Stimulated activated CD8-positive, alpha-beta memory T cell treated with anti-CD3 and anti-CD28 coated beads, Interleukin-7, amount 100 ng/mL, for 48 hours (primary cell): ENCODE data around the gene ISLR2.

Experiments used
- DNase-seq, 2 donors: peaks; one replicate each; pipeline ENCODE4 v3.0.0-alpha.2; 2020; ENCODE audit warnings: low read depth in 1 of 2; ENCODE audit errors: extremely low read depth in 1 of 2

The ISLR2 gene

DNA sequence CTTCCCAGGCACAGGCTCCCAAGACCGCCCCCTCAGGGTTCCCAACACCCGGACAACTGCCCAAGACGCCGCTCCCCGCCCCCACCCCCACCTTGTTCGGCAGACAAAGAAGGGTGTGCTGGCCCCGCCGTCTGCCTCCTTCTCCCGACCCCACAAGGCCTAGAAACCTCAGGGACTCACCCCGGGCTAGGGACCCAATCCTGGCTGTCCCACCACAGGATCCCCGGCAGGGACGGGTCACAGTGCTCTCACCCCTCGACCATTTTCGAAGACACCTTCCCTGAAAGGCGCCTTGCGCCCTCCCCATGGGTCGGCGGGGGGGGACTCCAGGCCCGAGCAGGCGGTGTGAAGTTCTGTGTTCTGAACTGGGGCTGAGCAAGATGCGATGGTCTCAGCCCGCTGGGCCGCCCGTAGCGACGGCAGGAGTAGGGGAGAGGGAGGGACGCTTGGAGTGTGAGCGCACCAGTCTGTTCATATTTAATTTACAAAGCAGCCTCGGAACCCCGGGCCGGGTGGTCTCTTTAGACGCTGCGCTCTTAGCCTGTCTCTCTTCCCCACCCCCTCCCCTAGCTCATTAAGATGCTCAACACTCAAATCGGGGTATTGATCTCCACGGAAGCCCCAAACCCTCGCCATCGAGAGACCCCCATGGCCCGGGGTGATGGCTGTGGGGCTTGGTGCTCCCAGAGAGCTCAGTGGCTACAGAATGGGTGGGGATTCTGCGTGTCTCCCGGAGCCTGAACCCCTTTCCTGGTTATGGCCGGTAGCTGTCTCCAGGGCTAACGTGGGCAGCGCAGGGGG lies 1.4 kb upstream of the ISLR2 start:
- DNase-seq: no peak

DNA sequence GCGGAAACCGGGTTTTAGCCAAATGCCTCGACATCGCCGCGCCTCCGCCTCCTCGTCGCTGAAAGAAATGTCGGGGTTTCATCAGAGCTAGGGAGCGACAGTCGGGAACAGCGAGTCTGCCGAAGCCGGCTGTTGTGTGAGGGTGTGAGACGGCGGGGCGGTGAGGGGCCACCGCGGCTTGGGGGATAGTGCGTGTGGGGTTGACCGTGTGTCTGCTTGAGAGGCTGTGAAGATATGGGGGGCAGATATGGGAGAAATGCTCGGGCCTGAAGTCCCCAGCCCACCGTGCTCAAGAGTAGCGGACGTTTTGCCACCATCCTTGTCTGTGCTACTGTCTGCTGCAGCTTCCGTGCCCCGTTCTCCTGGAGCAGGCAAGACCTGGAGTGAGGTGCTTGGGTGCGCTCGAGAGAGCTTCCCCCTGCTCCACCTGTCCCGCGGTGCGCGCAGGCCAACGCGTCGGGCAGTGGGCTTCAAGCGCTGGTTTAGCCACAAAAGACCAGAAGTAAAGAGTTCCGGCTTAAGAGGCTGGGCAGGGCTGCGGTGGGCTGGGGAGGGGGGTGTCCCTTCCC lies 716 bp upstream of the ISLR2 start:
- DNase-seq: no peak

DNA sequence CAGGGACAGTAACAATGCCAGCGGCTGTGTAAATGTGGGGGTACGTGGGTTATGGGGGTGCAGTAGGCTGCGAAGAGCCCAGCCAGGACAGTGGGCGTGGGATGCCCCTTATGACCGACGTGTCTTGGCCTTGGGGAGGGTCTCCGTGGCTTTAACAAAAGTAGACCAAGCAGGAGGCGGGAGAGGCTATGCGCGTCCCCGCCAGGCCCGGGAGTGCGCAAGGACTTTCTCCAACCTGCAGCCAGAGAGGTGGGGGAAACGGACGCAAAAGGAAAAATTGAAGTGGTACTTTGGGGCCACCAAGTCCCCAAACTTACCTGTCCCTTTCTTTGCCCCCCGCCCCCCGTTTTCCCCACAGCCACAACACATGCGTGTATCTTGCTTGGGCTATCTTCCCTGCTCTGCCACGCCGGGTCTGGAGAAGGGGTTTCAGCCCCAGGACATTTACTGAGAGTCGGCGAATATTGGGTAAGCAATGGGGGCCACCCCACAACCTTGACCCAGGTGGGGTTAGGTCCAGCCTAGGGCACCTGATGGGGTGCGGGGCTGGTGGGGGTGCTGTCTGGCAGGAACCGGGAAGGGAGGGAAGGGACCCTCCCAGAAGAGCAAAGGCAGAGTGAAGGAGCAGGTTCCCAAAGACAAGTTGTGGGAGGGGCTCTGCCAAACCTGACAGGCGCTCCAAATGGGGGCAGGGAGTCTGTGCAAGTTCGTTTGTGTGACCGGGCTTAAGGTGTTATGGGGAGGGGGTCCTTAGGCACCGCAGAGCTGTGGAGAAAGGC lies 652 bp downstream of the ISLR2 start:
- no peak for DNase-seq

DNA sequence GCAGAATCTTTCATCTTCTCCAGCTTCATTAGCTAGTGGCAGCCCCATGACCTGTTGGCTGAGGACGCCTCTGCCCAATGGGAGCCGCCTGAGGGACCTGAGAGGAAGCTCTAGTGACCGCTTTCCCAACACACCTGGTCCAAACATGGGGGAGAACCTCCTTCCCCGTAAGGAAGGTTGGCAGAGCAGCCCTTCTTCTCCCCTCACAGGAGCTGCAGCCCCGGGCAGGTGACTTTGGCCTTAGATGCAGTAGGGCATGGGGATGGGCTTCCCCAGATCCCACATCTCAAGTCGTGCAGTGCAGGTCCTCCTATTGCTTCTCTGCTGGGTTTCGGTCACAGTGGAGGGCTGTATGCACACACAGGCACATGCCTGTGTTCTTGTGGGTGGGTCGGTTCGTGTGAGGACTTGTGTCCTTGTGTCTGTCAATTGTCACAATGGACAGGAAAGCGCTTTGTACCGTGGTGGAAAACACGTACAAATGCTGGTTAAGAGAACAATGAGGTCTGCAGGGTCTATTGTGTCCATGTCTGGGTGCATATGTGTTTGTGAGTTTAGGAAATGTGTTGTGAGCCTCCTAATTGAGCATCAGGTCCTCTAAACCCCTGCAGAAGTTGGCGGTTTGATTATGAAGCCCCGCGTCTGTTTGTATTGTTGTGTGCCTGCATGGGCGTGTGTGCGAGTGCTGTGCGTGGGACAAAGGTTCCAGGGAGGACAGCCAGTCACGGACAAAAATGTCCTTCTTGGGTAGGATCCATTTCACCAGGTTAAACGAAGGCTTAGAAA lies 1.4 kb downstream of the ISLR2 start:
- DNase-seq: no peak

DNA sequence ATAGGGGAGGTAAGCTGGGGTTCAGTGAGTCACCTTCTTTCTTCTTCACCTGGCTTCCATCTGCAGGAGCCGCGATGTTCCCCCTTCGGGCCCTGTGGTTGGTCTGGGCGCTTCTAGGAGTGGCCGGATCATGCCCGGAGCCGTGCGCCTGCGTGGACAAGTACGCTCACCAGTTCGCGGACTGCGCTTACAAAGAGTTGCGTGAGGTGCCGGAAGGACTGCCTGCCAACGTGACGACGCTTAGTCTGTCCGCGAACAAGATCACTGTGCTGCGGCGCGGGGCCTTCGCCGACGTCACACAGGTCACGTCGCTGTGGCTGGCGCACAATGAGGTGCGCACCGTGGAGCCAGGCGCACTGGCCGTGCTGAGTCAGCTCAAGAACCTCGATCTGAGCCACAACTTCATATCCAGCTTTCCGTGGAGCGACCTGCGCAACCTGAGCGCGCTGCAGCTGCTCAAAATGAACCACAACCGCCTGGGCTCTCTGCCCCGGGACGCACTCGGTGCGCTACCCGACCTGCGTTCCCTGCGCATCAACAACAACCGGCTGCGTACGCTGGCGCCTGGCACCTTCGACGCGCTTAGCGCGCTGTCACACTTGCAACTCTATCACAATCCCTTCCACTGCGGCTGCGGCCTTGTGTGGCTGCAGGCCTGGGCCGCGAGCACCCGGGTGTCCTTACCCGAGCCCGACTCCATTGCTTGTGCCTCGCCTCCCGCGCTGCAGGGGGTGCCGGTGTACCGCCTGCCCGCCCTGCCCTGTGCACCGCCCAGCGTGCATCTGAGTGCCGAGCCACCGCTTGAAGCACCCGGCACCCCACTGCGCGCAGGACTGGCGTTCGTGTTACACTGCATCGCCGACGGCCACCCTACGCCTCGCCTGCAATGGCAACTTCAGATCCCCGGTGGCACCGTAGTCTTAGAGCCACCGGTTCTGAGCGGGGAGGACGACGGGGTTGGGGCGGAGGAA lies 2.6 kb downstream of the ISLR2 start:
- no peak for DNase-seq

DNA sequence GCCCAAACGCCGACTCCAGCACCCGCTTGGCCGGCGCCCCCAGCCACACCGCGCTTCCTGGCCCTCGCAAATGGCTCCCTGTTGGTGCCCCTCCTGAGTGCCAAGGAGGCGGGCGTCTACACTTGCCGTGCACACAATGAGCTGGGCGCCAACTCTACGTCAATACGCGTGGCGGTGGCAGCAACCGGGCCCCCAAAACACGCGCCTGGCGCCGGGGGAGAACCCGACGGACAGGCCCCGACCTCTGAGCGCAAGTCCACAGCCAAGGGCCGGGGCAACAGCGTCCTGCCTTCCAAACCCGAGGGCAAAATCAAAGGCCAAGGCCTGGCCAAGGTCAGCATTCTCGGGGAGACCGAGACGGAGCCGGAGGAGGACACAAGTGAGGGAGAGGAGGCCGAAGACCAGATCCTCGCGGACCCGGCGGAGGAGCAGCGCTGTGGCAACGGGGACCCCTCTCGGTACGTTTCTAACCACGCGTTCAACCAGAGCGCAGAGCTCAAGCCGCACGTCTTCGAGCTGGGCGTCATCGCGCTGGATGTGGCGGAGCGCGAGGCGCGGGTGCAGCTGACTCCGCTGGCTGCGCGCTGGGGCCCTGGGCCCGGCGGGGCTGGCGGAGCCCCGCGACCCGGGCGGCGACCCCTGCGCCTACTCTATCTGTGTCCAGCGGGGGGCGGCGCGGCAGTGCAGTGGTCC lies 3.5 kb downstream of the ISLR2 start:
- no peak for DNase-seq

DNA sequence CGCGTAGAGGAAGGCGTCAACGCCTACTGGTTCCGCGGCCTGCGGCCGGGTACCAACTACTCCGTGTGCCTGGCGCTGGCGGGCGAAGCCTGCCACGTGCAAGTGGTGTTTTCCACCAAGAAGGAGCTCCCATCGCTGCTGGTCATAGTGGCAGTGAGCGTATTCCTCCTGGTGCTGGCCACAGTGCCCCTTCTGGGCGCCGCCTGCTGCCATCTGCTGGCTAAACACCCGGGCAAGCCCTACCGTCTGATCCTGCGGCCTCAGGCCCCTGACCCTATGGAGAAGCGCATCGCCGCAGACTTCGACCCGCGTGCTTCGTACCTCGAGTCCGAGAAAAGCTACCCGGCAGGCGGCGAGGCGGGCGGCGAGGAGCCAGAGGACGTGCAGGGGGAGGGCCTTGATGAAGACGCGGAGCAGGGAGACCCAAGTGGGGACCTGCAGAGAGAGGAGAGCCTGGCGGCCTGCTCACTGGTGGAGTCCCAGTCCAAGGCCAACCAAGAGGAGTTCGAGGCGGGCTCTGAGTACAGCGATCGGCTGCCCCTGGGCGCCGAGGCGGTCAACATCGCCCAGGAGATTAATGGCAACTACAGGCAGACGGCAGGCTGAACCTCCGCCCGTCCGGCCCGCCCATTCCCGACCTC lies 4.1 kb downstream of the ISLR2 start:
- DNase-seq: no peak

DNA sequence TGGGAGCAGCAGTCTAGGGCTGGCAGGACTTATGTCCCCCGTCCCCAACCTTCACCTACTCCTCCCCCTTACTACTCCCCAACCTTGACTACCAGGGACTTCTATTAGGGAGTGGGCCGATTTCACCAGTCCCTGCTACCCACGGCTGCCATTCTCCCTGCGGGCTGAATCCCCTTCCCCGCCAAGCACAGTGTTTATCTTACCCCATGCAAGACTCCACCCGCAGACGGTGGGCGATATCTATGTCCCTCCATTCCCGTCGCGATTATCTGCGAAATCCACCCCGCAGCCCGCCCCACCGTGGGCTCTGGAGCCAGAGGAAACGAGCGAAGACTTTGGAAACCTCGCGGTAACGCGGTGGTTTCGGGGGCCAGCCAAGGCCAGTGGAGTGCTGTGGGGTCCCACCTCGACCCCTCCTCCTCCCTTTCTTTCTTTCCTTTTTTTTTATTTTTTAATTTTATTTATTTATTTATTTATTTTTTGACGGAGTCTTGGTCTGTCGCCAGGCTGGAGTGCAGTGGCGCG lies 4.7 kb downstream of the ISLR2 start:
- DNase-seq: no peak

DNA sequence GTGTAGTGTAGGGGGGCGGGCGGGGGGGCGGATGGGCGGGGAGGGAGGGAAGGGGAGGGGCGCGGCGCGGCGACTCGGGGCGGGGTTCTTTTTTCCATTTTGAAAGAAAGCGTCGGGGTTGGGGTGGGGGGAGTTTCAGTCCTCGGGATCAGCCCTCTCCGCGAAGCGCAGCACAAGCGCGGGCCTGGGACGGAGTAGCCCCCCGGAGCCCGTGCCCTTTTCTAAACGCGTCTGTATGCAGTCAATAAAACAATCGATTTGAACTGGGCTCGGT lies 6.1 kb downstream of the ISLR2 start:
- DNase-seq: no peak

DNA sequence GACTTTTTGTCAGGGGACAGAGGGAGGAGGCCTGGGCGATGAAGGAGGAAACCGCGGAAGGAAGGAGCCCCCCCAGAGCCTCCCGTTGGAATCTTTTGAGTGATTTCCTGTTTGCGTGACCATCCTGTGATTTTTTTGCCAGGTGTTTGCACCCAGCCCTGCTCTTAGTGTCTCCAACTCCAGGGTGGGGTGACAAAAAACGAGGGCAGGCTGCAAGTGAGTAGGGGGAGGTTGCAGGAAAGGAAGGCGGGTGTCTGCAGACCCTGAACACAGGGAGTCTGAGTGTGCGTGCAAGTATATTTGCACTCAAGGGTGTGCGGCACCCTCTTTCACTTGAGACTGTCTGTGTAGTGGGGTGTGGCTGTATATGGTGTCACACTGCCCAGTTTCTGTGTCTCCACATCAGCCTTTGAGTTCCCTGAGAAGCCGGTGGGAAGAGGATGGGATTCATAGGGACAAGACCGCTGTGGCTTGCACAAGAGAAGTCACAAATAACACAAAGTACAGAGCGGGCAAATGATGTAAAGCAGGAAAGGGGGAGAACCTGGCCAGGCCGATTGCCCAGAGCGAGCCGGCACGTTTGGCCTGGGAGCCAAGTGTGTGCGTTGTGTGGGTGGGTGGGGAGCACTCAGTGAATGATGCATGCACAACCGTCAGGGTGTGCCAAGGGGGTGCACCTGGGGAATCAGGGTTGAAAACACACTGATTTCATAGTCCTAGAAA lies 6.6 kb downstream of the ISLR2 start:
- DNase-seq: no peak

DNA sequence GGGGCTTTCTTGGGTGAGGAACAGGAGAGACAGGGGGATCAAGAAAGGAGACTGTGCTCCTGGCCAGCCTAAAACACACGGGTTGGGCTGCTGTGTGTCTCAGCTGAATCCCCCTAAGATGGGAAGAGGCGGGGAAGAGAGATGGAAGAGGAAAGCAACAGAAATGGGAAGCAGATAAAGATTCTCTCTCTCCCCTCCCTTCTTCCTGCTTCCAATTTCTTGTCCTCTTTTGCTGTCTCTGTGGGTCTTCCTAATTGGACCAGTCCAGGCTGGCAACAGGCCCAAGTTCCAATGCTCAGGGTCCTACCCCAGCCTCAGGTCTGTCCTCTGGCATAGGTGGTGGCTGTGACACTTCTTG lies 7.1 kb downstream of the ISLR2 start:
- no peak for DNase-seq

DNA sequence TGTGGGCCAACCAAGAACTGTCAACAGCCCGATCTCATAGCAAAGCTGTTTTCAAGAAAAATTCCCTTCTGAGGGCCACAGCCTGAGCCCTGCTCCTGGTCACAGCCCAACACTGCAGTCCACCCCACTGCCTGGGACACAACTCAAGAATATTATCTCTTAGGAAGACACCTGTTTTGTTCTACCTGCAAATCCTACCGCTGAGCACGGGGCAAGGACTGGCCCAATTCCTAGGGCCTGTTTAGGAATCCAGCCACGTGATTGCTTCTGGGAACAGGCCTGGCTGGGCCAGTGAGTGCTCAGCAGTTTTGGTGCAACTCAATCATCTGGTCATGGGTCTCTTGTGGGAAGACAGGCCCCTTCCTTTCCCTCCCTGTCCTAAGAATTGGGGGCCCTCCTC lies 8.3 kb downstream of the ISLR2 start:
- no peak for DNase-seq

DNA sequence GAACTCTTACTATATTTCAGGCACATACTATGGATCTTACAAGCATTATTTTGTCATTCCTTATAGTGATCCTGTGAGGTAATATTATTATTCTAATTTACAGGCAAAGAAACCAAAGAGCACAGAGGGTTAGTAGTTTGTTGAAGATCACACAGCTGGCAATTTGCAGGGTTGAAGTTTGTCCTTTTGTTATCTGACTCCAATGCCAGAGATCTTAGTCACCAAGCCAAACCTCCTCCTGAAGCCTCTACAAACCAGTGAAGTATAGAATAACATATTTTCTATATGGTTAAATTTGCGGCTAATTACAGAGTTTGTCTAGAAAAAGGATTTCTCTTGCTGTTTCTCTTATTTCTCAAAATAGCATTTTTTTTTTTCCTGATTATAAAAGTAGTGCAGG lies 11.2 kb downstream of the ISLR2 start:
- no peak for DNase-seq

DNA sequence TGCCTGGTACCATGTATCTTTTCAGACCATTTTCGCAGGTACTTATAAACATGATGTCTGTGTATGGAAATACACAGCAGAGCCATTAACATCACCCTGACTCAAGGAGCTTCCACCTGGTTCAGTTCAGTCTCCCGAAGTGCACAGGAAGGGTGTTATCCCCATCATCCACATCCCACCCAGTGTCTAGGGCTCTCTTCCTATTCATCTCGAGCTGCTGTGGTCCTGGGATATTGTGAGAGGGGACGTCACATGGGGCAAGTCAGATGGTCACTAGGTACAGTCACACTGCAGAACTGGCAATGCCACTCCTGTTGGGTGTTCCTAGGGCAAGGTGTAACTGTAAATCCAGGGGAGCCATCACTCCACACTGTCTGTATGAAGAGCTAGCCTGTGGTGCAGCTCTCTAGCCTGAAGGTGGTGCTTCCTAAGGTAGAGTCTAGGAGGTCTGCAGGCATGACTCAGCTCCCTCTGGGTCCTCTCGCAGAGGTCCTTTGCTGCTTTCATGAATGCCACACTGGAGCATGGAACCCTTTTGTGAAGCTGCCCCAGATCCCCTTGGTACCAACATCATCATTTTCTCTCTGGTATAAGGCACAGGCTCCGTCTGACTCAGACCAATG lies 13.9 kb downstream of the ISLR2 start:
- DNase-seq: no peak

DNA sequence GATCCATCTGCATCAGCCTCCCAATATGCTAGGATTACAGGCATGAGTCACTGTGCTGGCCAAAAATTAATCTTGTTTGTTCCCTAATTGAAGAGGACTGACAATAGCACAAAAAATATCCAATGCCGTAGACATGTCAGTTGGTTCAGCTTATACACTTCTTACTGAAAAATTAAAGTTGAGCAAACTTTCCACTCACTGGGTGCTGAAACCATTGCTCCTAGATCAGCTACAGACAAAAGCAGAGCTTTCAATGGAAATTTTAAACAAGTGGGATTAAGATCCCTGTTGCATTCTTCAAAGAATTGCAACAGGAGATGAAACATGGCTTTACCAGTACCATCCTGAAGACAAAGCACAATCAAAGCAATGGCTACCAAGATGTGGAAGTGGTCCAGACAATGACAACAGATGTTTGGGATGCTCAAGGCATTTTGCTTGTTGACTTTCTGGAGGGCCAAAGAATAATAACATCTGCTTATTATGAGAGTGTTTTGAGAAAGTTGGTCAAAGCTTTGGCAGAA lies 16.0 kb downstream of the ISLR2 start:
- DNase-seq: no peak

DNA sequence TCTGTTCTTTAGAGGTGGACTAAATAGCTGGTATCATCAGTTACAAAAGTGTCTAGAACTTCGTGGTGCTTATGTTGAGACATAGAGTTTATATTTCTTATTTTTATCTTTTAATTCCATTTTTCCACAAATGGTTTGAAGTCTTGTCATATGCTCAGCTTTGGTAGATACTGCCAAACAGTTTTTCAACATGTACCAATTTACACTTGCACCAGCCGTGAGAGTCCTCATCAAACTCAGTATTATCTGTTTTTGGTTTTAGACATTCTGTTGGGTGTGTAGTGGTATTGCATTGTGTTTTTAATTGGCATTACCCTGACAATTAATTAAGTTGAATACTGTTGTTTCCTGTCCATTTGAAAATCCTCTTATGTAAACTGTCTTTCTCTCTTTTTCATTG lies 16.7 kb downstream of the ISLR2 start:
- DNase-seq: no peak

DNA sequence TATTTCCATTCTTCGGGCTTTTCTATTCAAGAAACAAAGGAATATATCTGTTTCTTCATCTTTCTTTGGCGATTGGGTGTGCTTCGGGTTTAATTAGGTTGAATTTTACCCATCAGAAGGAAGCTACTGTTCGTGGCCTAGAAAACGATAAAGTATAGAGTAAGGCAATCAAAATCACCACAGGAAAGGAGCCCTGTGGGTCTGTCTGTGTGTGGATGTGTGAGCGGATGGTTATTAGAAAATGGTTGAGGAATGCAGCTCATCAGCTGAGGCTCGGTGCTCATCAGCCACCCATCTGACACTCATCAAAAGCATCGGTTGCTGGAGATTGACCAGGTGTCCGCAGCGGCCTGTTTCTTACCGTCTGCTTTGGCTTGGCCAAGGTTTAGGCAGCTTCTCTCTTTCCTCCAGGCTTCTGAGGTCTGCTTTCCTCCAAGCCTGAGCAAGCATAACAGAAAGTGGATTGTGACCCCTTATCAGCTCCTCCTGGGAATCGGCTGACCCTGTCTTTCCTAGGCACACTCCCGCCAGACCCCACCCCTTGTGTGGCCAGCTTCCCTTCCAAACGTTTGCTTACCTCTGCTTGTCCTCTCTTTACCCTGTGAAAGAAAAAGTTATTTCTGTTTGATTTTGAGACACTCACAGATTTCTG lies 25.5 kb downstream of the ISLR2 start:
- no peak for DNase-seq
